Measurements from ENCODE around the gene CAMK4.

GRCh38 chr5:111242606-111243005, 18.4 kb downstream of the CAMK4 start:
- no peak for TF ChIP-seq CTCF (IDR thresholded peaks at IDR 0.05)
- no peak for TF ChIP-seq POLR2A (IDR thresholded peaks at IDR 0.05)
- TF ChIP-seq EP300 (IDR thresholded peaks at IDR 0.05), result no peak

All from tibial nerve (tissue), 4 donors.